Ishikawa (cell line): Measurements from ENCODE around the gene NTN1.

Experiments
- EGR1 ChIP-seq: IDR thresholded peaks from 2 replicates; pipeline ENCODE4 v1.6.1; 2012
- EP300 ChIP-seq: IDR thresholded peaks from 2 replicates; pipeline ENCODE4 v1.6.1; 2012; ENCODE audit warnings: borderline replicate concordance
- MAX ChIP-seq: IDR thresholded peaks from 2 replicates; pipeline ENCODE4 v1.6.1; 2012
- NFIC ChIP-seq: IDR thresholded peaks from 2 replicates; pipeline ENCODE4 v1.6.1; 2012
- TAF1 ChIP-seq: IDR thresholded peaks from 2 replicates; pipeline ENCODE4 v1.6.1; 2012; ENCODE audit warnings: low read depth, mild to moderate bottlenecking
- TCF12 ChIP-seq: IDR thresholded peaks from 2 replicates; pipeline ENCODE4 v1.6.1; 2012; ENCODE audit warnings: low read depth
- TEAD4 ChIP-seq: IDR thresholded peaks from 2 replicates; pipeline ENCODE4 v1.6.1; 2012
- YY1 ChIP-seq: IDR thresholded peaks from 2 replicates; pipeline ENCODE4 v1.6.1; 2012; ENCODE audit warnings: low read depth

- TF ChIP-seq EGR1 (no peak), TEAD4 (no peak), YY1 (no peak), TCF12 (no peak), MAX (no peak), NFIC (no peak), TAF1 (no peak), EP300 (no peak)
Observed at GRCh38 chr17:9247401-9247938, 226.2 kb downstream of the NTN1 start.
